Gastroesophageal sphincter (tissue), 3 donors: ENCODE measurements around the gene RAB3IL1.

Experiments
- CTCF ChIP-seq, 4 experiments: fragments of 200-600 bp in 2 of 4; fragments of 450-650 bp in 2 of 4; sonication (generic) in 1 of 4; IDR thresholded peaks; one replicate each; pipeline ENCODE4 v1.5.1; 2017 to 2019; ENCODE audit warnings: antibody characterized with exemption in 4 of 4, mild to moderate bottlenecking in 2 of 4, moderate library complexity in 2 of 4
- EP300 ChIP-seq: sonication (generic); formaldehyde crosslinking; IDR thresholded peaks from one replicate; pipeline ENCODE4 v1.6.1; 2017; ENCODE audit warnings: antibody characterized with exemption, mild to moderate bottlenecking
- POLR2A ChIP-seq, 2 donors: fragments of 450-650 bp; IDR thresholded peaks; one replicate each; pipeline ENCODE4 v1.6.1; 2017; ENCODE audit warnings: antibody characterized with exemption in 2 of 2, mild to moderate bottlenecking in 2 of 2, moderate library complexity in 1 of 2
- POLR2AphosphoS5 ChIP-seq: sonication (generic); formaldehyde crosslinking; IDR thresholded peaks from one replicate; pipeline ENCODE4 v1.6.1; 2017; ENCODE audit warnings: antibody characterized with exemption

- TF ChIP-seq CTCF (IDR thresholded peaks at IDR 0.05) (no peak), EP300 (no peak), POLR2AphosphoS5 (no peak), POLR2A (IDR thresholded peaks at IDR 0.05) (no peak)
Observed at GRCh38 chr11:61926235-61926634, 8.9 kb upstream of the RAB3IL1 start.
